Measurements from ENCODE around the gene LRR1. TPM values are rescaled to one million over a fixed set of nuclear protein-coding genes. Genes with fewer than 3 reads are reported as not detected.

Gene LRR1
- total and polyA plus RNA-seq, 9 of the 15 experiments (the other 6 are each of a cell fraction or from before 2014, with no cell fraction given) = 26.5 to 58.1 (median 31.8) TPM

GRCh38 chr14:49585803-49586672 is 12.7 kb upstream of the LRR1 start, which contains the start of gene RPS29 (continued):
- TF ChIP-seq ZBTB49 (CRISPR knock-in tag; IDR thresholded peaks at IDR 0.05; ENCODE audit: borderline replicate concordance) (no peak), RBM22 (IDR thresholded peaks at IDR 0.05; ENCODE audit: low read depth, low read length, poor library complexity, severe bottlenecking) (no peak), ILF3 (IDR thresholded peaks at IDR 0.05; ENCODE audit: borderline replicate concordance) (no peak), FOXK1 (CRISPR knock-in tag; IDR thresholded peaks at IDR 0.05; ENCODE audit: borderline replicate concordance) (no peak), HINFP (tag; conservative IDR thresholded peaks at IDR 0.05; ENCODE audit: low read depth) (no peak), ESRRA (IDR thresholded peaks at IDR 0.05; ENCODE audit: borderline replicate concordance, low read depth) (peak; percentile 77; the same call in 1 of the 2 replicates), ZBTB33 (CRISPR knock-in tag; IDR thresholded peaks at IDR 0.05) (no peak), POLR2AphosphoS2 (IDR thresholded peaks at IDR 0.05; ENCODE audit: low read length) (peak; percentile 69; the same call in 1 of the 2 replicates), DPF2 (IDR thresholded peaks at IDR 0.05) (peak; percentile 41; the same call in 1 of the 2 replicates), ZFP1 (CRISPR knock-in tag; IDR thresholded peaks at IDR 0.05) (no peak), ZNF347 (CRISPR knock-in tag; IDR thresholded peaks at IDR 0.05; ENCODE audit: low read depth) (no peak), ID3 (CRISPR knock-in tag; IDR thresholded peaks at IDR 0.05) (no peak), ID3 (tag; IDR thresholded peaks at IDR 0.05) (no peak), ELF2 (CRISPR knock-in tag; IDR thresholded peaks at IDR 0.05) (no peak), CBFA2T2 (conservative IDR thresholded peaks at IDR 0.05) (no peak), NONO (IDR thresholded peaks at IDR 0.05; ENCODE audit: low read depth in 2 of 2, low read length in 1 of 2) (no peak), ZNF431 (CRISPR knock-in tag; IDR thresholded peaks at IDR 0.05) (no peak), BCOR (IDR thresholded peaks at IDR 0.05) (no peak), NKRF (IDR thresholded peaks at IDR 0.05; ENCODE audit: borderline replicate concordance) (peak; percentile 56; the same call in 1 of the 2 replicates)

All from K562 (cell line).